CD14-positive monocyte (primary cell): ENCODE results near the gene HSDL1. TPM values are rescaled to one million over a fixed set of nuclear protein-coding genes. Genes with fewer than 3 reads are reported as not detected.

Source experiments
- DNase-seq, 3 donors: peaks; one replicate each; pipeline ENCODE4 v3.0.0-alpha.2; 2011 to 2022
- H2AFZ ChIP-seq: 2 replicates; pipeline ENCODE4 v1.6.0; 2012; ENCODE audit warnings: mild to moderate bottlenecking, low read depth, low read length, inconsistent platforms; ENCODE audit not compliant: insufficient read depth, poor library complexity, severe bottlenecking
- H3K27ac ChIP-seq, 2 donors: 1 replicate in 1 of 2; 2 replicates in 1 of 2; pipeline ENCODE4 v1.5.1; 2012 to 2013; ENCODE audit warnings: low read length in 2 of 2, control low read depth in 1 of 2, inconsistent platforms in 1 of 2, low read depth in 1 of 2, mild to moderate bottlenecking in 1 of 2
- H3K27me3 ChIP-seq, 2 donors: one replicate each; pipeline versions ENCODE4 v1.6.0 to v1.6.1; 2011 to 2013; ENCODE audit warnings: low read length in 2 of 2; ENCODE audit not compliant: control insufficient read depth in 2 of 2, insufficient read depth in 2 of 2
- H3K36me3 ChIP-seq, 2 donors: replicated peaks in 1 of 2; 1 replicate in 1 of 2; 2 replicates in 1 of 2; pipeline versions ENCODE4 v1.5.1 to v1.6.1; 2012 to 2013; ENCODE audit warnings: low read length in 2 of 2, control low read depth in 1 of 2, inconsistent platforms in 1 of 2, mild to moderate bottlenecking in 1 of 2; ENCODE audit not compliant: insufficient read depth in 2 of 2, control insufficient read depth in 1 of 2
- H3K4me1 ChIP-seq, 2 donors: 1 replicate in 1 of 2; 2 replicates in 1 of 2; pipeline versions ENCODE4 v1.5.1 to v1.6.1; 2012 to 2013; ENCODE audit warnings: low read length in 2 of 2, control low read depth in 1 of 2, inconsistent platforms in 1 of 2, mild to moderate bottlenecking in 1 of 2, moderate library complexity in 1 of 2; ENCODE audit not compliant: insufficient read depth in 2 of 2, control insufficient read depth in 1 of 2
- H3K4me2 ChIP-seq: replicated peaks from 2 replicates; pipeline ENCODE3; 2012; ENCODE audit warnings: low read length, moderate library complexity, mild to moderate bottlenecking; ENCODE audit not compliant: poor library complexity, severe bottlenecking; ENCODE audit errors: extremely low read depth
- H3K4me3 ChIP-seq, 3 experiments: fragments of 200-600 bp in 1 of 3; sonication (generic) in 1 of 3; replicated peaks in 1 of 3; 1 replicate in 2 of 3; 2 replicates in 1 of 3; pipeline ENCODE4 v1.5.1; 2011 to 2013; ENCODE audit warnings: low read length in 3 of 3, mild to moderate bottlenecking in 3 of 3, control low read depth in 2 of 3, low read depth in 2 of 3, inconsistent platforms in 1 of 3, moderate library complexity in 1 of 3
- H3K79me2 ChIP-seq: 2 replicates; pipeline ENCODE4 v1.6.0; 2012; ENCODE audit warnings: mild to moderate bottlenecking, control low read depth, inconsistent platforms, low read length, moderate library complexity; ENCODE audit not compliant: insufficient read depth
- H3K9ac ChIP-seq: 2 replicates; pipeline ENCODE4 v1.6.0; 2017; ENCODE audit warnings: low read length, mild to moderate bottlenecking; ENCODE audit not compliant: insufficient read depth, poor library complexity, severe bottlenecking
- H3K9me3 ChIP-seq, 2 donors: replicated peaks in 1 of 2; 1 replicate in 1 of 2; 2 replicates in 1 of 2; pipeline versions ENCODE4 v1.5.1 to v1.6.1; 2012 to 2013; ENCODE audit warnings: low read length in 2 of 2, control low read depth in 1 of 2; ENCODE audit not compliant: control insufficient read depth in 1 of 2, insufficient read depth in 1 of 2
- H4K20me1 ChIP-seq: 2 replicates; pipeline ENCODE4 v1.6.0; 2012; ENCODE audit warnings: mild to moderate bottlenecking, low read length, control low read depth, moderate library complexity; ENCODE audit not compliant: insufficient read depth
- H3K27ac Mint-ChIP-seq, 7 donors: one replicate each; pipeline ENCODE4 v1.8.0; 2020; ENCODE audit warnings: mild to moderate bottlenecking in 7 of 7, mixed read lengths in 7 of 7, moderate library complexity in 6 of 7, inconsistent platforms in 2 of 7
- H3K27me3 Mint-ChIP-seq, 3 donors: one replicate each; pipeline ENCODE4 v1.8.0; 2021 to 2022; ENCODE audit warnings: low read depth in 3 of 3, mild to moderate bottlenecking in 3 of 3, mixed read lengths in 3 of 3, moderate library complexity in 3 of 3, inconsistent platforms in 1 of 3
- H3K36me3 Mint-ChIP-seq, 2 donors: one replicate each; pipeline ENCODE4 v1.8.0; 2020; ENCODE audit warnings: mixed read lengths in 2 of 2, inconsistent platforms in 1 of 2, mild to moderate bottlenecking in 1 of 2
- H3K4me1 Mint-ChIP-seq: one replicate; pipeline ENCODE4 v1.8.0; 2020; ENCODE audit warnings: mild to moderate bottlenecking, mixed read lengths
- H3K4me3 Mint-ChIP-seq, 2 donors: one replicate each; pipeline ENCODE4 v1.8.0; 2020; ENCODE audit warnings: mild to moderate bottlenecking in 2 of 2, mixed read lengths in 2 of 2, moderate library complexity in 1 of 2
- H3K9me3 Mint-ChIP-seq, 7 donors: one replicate each; pipeline ENCODE4 v1.8.0; 2020 to 2022; ENCODE audit warnings: mixed read lengths in 7 of 7, mild to moderate bottlenecking in 6 of 7, moderate library complexity in 6 of 7, inconsistent platforms in 2 of 7
- CTCF ChIP-seq: fragments of 200-600 bp; IDR thresholded peaks from one replicate; pipeline ENCODE4 v1.8.0; 2022; ENCODE audit warnings: antibody characterized with exemption, mild to moderate bottlenecking
- WGBS: methylation state at CpG from one replicate; pipeline ENCODE4 v1.1.5; 2013; ENCODE audit warnings: missing lambda C conversion rate; ENCODE audit not compliant: insufficient coverage; 5-methylcytosine and 5-hydroxymethylcytosine counted together
- intact Hi-C, 2 donors: fragments of 100-400 bp; cut with micrococcal nuclease; formaldehyde crosslinking; loops; one replicate each; pipeline versions ENCODE4 v1.15.0 to v1.15.1; 2023
- polyA plus RNA-seq, 3 donors: library from polyadenylated mRNA; depleted of rRNA in 1 of 3; unstranded in 2 of 3; stranded (reverse) in 1 of 3; fragments of 300-500 nt in 2 of 3; fragments of >200 nt in 1 of 3; fragmentation: Illumina TruSeq in 2 of 3; gene quantifications; 1 replicate in 2 of 3; 2 replicates in 1 of 3; pipeline ENCODE4 v1.2.3, GENCODE V29; 2012 to 2021

Gene HSDL1
- polyA plus RNA-seq, 3 donors, result 7.3 to 13.3 (median 8.0) TPM

DNA sequence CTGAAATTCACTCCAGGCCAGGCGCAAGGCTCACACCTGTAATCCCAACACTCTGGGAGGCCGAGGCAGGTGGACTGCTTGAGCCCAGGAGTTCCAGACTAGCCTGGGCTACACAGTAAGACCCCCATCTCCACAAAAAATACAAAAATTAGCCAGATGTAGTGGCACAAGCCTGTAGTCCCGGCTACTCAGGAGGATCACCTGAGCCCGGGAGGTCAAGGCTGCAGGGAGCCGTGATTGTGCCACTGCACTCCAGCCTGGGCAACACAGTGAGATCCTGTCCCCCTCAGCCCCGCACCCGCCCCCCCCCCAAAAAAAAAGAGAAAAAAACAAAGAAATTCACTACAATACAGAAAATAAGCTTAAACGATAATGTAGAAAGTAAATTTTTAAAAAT lies 59.7 kb downstream of the HSDL1 start:
- Histone ChIP-seq H2AFZ (no peak overlapping the region), H3K4me1 (peaks cover 60 to 67% of the 10 kb centered on the region in 2 donors), H3K4me2 (no peak overlapping the region), H3K27ac (peak overlapping the region; percentile 6 to 42), H3K27me3 (no peaks in the 10 kb centered on the region), H3K36me3 (peaks cover 44 to 70% of the 10 kb centered on the region in 2 donors), H3K9me3 (no peaks in the 10 kb centered on the region), H4K20me1 (peaks cover 10% of the 10 kb centered on the region), H3K4me3 (no peak overlapping the region), H3K79me2 (peaks cover 36% of the 10 kb centered on the region), H3K9ac (no peak overlapping the region)
- peaks cover 68% of the 10 kb centered on the region for H3K4me1 Mint-ChIP-seq
- peaks cover 70% of the 10 kb centered on the region in 2 donors for H3K36me3 Mint-ChIP-seq
- WGBS, result 76% methylated on average over 3 of the region's 8 CpGs
- H3K27me3 Mint-ChIP-seq, result peaks cover 0 to 3% (median 0%) of the 10 kb centered on the region in 3 donors
- intact Hi-C loops, result loop anchor here (5.0 kb wide), 2 partner anchors 47 to 102 kb away; partner anchors contain the start of gene TAF1C (in 1 of the 2)
- TF ChIP-seq CTCF, result no peak
- no peaks in the 10 kb centered on the region for H3K9me3 Mint-ChIP-seq
- peak overlapping the region in 2 of 7 donors; percentile 10 to 20 for H3K27ac Mint-ChIP-seq
- no peak overlapping the region for H3K4me3 Mint-ChIP-seq
- no peak for DNase-seq

DNA sequence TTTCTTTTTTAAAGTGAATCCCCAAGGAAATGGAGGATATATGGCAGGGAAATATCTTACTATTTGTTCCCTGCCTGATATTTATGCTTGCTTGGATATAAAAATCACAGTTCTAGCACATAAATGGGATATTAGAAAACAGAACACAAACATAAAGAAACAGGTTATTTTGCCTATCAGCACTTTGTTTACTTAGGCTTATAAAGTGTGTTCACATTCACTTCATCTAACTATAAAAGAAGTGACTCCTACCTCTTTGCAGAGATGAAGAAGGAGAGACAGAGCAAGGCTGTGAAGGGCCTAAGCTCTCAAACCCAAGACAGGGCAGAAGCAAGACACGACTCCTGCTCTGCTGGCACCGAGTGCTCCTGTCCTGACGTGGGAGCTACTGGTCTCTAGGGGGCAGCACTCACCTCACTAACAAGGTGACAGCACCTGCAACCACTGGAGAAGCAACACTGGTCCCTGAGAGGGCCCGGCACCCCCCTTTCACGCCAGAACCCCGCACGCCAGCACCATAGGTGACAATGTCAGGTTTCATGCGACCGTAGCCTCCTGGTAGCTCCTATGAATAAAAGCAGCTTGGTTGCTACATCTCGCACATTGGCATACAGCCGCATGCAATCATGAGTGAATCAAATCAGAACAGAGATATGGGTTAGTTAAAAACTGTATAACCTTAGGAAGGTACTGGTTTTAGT lies 60.3 kb downstream of the HSDL1 start:
- no peaks in the 10 kb centered on the region for H3K27me3 ChIP-seq
- H3K79me2 ChIP-seq, result peaks cover 40% of the 10 kb centered on the region
- peaks cover 10% of the 10 kb centered on the region for H4K20me1 ChIP-seq
- Mint-ChIP-seq H3K4me1 (peaks cover 68% of the 10 kb centered on the region), H3K27ac (peak overlapping the region in 3 of 7 donors; percentile 7 to 70 (median 57)), H3K36me3 (peaks cover 70% of the 10 kb centered on the region in 2 donors), H3K4me3 (no peak overlapping the region), H3K9me3 (no peaks in the 10 kb centered on the region), H3K27me3 (peaks cover 0 to 3% (median 0%) of the 10 kb centered on the region in 3 donors)
- H3K4me1 ChIP-seq, result peaks cover 60 to 67% of the 10 kb centered on the region in 2 donors
- H3K27ac ChIP-seq, result peak overlapping the region; percentile 6 to 42
- intact Hi-C loops, result loop anchor here (5.0 kb wide), 3 partner anchors 33 to 103 kb away; partner anchors contain the start of genes MBTPS1 (in 1 of the 2) and TAF1C (in 1 of the 2)
- no peak overlapping the region for H3K9ac ChIP-seq
- peak in 2 of 3 donors; percentile 48 to 63 for DNase-seq
- no peak overlapping the region for H3K4me2 ChIP-seq
- peaks cover 43 to 70% of the 10 kb centered on the region in 2 donors for H3K36me3 ChIP-seq
- no peaks in the 10 kb centered on the region for H3K9me3 ChIP-seq
- H3K4me3 ChIP-seq, result no peak overlapping the region
- TF ChIP-seq CTCF, result peak; percentile 77
- WGBS, result 40% methylated on average over 7 of the region's 11 CpGs
- H2AFZ ChIP-seq, result no peak overlapping the region
